Melanocyte of skin (primary cell): ENCODE data around the gene PPP4C. TPM values are rescaled to one million over a fixed set of nuclear protein-coding genes. Genes with fewer than 3 reads are reported as not detected.

Source experiments
- total RNA-seq, 2 donors: library from RNA; depleted of rRNA; stranded (reverse); fragments of >200 nt; gene quantifications; 2 replicates each; pipeline ENCODE4 v1.2.3, GENCODE V29; 2012

PPP4C gene
- total RNA-seq = 100 to 1,000 TPM; 138 to 221 TPM

DNA sequence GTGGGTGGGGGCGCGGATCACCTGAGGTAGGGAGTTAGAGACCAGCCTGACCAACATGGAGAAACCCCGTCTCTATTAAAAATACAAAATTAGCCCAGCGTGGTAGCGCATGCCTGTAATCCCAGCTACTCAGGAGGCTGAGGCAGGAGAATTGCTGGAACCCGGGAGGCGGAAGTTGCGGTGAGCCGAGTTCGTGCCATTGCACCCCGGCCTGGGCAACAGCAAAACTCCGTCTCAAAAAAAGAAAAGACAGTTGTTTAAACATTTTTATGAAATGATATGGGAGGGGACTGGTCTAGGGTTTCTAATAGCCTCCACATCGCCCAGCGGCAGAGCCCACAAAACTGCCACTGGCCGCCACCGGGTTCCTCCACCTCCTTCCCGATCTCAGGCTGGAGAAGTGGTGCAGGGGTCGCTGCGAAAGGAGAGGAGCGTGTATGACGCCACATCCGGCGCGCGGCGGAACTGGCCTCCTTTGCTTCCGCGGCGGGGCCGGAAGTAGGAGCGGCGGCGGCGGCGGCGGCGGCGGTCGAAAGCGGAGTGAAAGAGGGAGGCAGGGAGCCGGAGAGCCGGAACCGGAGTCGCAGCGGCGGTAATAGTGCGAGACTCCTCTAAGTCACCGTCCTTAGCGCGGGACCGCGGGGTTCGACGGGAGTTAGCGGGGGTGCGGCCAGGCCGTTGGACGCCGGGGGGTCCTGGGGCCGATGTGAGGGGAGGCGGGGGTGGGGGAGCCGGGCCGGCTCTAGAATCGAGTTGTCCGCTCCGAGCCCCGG lies at the start of gene PPP4C:
PPP4C (plus strand) TSS at position 492 of the 773 bp plus-strand sequence. CDS start 384 bp downstream, outside the sequence.

GRCh38 chr16:30030841-30031413 lies 44.9 kb upstream of the PPP4C start, which contains the start of gene TLCD3B:
TSS of gene TLCD3B (minus strand) at chr16:30031271. CDS start at chr16:30030527, 744 bp downstream.

DNA sequence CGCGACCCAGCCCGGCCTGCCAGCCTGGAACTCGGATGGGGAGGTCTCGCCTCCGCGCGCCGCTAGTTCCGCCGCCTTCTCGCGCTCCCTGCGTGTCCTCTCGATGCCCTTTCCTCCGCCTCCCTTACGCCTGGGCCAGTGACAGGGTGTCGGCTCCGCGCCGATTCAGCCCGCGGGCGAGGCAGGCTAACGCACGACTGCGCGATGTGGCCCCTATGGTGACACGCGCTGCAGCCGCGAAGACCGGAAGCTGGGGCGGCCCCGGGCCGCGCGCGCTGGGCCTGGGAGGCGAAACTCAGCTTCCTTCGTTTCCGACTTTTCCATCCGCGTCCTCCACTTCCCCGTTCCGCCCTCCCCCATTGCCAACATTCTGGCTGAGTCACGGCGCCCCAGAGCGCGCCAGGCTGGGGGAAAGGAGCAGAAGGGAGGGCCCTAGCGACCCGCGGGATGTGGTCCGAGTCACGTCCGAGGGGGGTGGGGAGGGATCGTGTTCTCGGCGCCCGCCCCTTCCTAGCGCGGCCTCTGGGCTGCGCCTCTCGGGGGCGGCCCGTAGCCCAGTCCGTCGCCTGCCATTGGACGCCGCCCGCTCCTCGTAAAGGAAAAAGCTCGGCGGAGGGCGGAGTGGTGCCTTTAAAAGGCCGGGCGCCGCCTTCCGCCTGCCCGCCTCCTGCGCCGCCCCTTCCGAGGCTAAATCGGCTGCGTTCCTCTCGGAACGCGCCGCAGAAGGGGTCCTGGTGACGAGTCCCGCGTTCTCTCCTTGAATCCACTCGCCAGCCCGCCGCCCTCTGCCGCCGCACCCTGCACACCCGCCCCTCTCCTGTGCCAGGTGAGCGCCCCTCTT lies 10.5 kb upstream of the PPP4C start, which contains the start of gene ALDOA:
ALDOA (plus strand) TSS at position 659 of the 841 bp plus-strand sequence. CDS start 1,138 bp downstream, outside the sequence.

DNA sequence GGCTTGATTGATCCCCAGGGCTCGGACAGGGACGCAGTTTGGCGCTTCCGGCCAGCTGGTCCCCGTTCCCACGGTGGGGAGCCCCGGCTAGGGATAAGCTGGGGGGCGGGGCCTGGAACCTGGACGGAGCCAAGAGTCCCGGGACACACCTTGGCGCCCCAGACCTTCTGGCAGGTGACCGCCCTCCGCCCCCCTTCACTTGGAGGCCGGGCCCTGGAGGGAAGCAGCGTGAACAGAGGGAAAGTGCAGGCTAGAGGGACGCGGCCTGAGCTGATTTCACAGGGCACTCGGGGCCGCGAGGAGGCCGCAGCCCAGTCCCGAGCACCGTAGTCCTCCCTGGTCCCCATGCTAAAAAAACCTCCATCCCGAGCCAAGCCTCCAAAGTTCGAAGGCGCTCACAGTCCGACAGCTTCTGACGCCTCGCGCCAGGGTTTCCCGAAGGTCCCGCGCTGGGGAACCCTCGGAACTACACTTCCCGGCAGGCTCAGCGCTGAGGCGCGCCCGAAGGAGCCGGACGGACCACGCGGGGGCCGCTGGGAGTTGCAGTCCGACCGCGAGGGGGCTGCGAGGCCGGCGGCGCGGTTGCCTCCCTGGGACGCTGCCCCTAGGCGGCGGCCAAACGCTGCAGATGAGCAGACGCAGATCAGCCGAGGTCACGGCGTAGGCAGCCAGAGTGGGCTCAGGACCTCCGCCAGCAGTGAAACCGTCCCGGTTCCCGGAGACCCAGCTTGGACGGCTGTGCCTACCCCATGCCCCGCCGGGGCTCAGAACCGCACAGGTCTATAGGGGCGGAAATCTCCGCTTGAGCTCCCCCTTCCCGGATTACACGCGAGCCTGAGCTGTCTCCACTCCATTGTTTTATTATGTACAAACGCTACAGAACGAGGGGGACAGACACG lies 15.9 kb downstream of the PPP4C start, which contains the start of gene TBX6:
TBX6 (minus strand) TSS at position 451 of the 899 bp plus-strand sequence. CDS start 731 bp downstream, outside the sequence.

DNA sequence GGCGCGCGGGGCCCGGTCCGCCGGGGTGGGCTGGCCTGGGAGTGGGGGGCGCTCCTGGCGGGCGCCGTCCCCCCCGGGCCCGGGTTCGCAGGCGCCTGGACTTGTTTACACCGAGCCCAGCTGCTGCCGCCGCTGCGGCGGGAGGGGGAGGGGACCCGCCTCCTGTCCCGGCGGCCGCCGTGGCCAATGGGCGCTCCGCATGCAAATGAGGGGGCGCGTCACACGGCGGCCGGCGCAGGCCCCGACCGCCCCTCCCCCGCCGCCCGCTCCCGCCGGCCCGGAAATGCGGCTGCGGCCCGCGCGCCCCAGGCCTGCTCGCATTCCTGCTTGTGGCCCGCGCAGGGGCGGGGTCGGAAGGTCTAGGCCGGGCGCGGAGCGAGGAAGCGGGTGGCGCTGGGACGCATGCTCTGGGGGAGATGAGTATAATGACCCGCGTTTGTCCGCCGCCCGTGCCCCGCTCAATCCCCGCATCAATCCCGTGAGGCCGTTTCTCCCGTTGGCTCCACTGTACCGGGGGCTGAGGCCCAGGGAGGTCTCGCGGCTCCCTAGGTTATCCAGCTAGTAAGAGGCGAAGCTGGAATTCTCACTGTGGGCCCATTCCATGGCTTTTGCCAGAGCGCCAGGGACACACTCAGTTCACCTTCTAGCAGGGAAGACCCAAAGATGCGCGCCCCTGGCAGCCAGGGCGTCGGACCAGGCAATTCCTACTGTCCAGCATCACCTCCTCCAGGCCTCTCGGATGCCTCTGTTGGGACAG lies 20.5 kb downstream of the PPP4C start, which contains the start of gene YPEL3:
YPEL3 (minus strand) TSS at position 109 of the 757 bp plus-strand sequence. CDS start 731 bp downstream, outside the sequence.

DNA sequence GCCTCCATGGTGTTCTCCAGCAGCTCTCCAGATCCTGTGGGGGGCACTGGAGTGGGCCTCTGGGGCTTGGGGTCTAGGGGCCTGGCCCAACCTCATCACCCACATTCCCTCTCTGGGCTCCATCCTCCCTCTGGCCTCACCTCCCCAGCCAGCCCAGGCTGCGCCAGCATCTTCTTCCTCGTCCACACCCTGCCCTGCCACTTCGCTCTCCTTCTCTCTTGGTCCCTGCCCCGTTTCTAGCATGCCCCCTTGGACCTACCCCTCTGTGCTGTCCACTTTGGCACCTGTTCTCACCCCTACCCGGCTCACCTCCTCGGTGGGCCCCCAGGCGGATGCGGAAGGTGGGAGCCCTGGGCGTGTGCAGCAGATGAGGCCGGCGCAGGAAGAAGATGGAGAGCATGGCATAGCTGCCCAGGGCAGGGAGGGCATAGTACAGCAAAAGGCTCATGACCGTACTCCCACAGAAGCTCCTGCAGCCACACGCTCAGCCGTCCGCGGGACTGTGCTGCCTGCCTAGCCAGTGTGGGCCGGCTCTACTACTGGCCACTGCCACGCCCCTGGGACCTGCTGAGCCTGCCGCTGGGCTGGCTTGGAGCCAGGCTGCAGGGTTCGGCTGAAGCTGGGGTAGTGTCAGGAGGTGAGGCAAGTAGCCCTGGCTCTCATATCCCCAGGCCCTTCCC lies 37.4 kb downstream of the PPP4C start, which contains the start of gene GDPD3:
GDPD3 (minus strand) TSS at position 507 of the 680 bp plus-strand sequence; CDS start at position 448, 59 bp downstream.

Other genes starting within 250 kb of the PPP4C start
- gene CDIPT, start 212.8 kb upstream of the PPP4C start, total RNA-seq = 10 to 100 TPM; 71.2 to 76.3 TPM
- gene SEZ6L2, start 176.4 kb upstream of the PPP4C start, total RNA-seq = 1 to 10 TPM; 1.7 to 6.2 TPM
- gene ASPHD1, start 175.5 kb upstream of the PPP4C start, total RNA-seq = 1 to 10 TPM; 1.3 to 5.2 TPM
- gene KCTD13, start 149.8 kb upstream of the PPP4C start, total RNA-seq = 10 to 100 TPM; 10.3 to 15.1 TPM
- gene TMEM219, start 113.9 kb upstream of the PPP4C start, total RNA-seq = 10 to 100 TPM; 72.9 to 86.4 TPM
- gene TAOK2, start 102.1 kb upstream of the PPP4C start, total RNA-seq = 10 to 100 TPM; 43.6 to 46.1 TPM
- 1 to 10 TPM; 6.9 to 7.3 TPM for gene HIRIP3, start 80.4 kb upstream of the PPP4C start, total RNA-seq
- gene INO80E, start 79.8 kb upstream of the PPP4C start, total RNA-seq = 10 to 100 TPM; 24.4 to 33.0 TPM
- under 1 TPM in 1 of 2 donors, not detected in 1; 0.33 TPM for gene DOC2A, start 65.0 kb upstream of the PPP4C start, total RNA-seq
- gene C16orf92, start 52.8 kb upstream of the PPP4C start, total RNA-seq = not detected
- not detected for gene TLCD3B, start 44.7 kb upstream of the PPP4C start, total RNA-seq
- gene ALDOA, start 10.2 kb upstream of the PPP4C start, total RNA-seq = 100 to 1,000 TPM; 768 to 871 TPM
- gene TBX6, start 15.9 kb downstream of the PPP4C start, total RNA-seq = 1 to 10 TPM in 1 of 2 donors, under 1 TPM in 1; 0.33 to 1.7 TPM
- gene YPEL3, start 20.2 kb downstream of the PPP4C start, total RNA-seq = 1 to 10 TPM; 6.0 to 7.9 TPM
- under 1 TPM; 0.33 to 0.69 TPM for gene GDPD3, start 37.5 kb downstream of the PPP4C start, total RNA-seq
- 10 to 100 TPM; 16.5 to 21.6 TPM for gene MAPK3, start 47.2 kb downstream of the PPP4C start, total RNA-seq
- 1 to 10 TPM in 1 of 2 donors, under 1 TPM in 1; 0.69 to 1.3 TPM for gene CORO1A, start 107.6 kb downstream of the PPP4C start, total RNA-seq
- gene BOLA2B, start 117.7 kb downstream of the PPP4C start, total RNA-seq = 100 to 1,000 TPM; 189 to 253 TPM
- 10 to 100 TPM; 28.6 to 51.3 TPM for gene SLX1A, start 117.9 kb downstream of the PPP4C start, total RNA-seq
- 1 to 10 TPM; 1.4 to 3.3 TPM for gene SULT1A3, start 123.3 kb downstream of the PPP4C start, total RNA-seq
- 1 to 10 TPM in 1 of 2 donors, under 1 TPM in 1; 1.00 to 5.2 TPM for gene NPIPB13, start 172.5 kb downstream of the PPP4C start, total RNA-seq